Hippocampal formation (tissue), 2 donors: ENCODE results near the gene FHIT.

Source experiments
- DNase-seq, 2 donors: peaks; one replicate each; lab custom pipeline; 2025; lab: John Stamatoyannopoulos, UW

FHIT gene

DNA sequence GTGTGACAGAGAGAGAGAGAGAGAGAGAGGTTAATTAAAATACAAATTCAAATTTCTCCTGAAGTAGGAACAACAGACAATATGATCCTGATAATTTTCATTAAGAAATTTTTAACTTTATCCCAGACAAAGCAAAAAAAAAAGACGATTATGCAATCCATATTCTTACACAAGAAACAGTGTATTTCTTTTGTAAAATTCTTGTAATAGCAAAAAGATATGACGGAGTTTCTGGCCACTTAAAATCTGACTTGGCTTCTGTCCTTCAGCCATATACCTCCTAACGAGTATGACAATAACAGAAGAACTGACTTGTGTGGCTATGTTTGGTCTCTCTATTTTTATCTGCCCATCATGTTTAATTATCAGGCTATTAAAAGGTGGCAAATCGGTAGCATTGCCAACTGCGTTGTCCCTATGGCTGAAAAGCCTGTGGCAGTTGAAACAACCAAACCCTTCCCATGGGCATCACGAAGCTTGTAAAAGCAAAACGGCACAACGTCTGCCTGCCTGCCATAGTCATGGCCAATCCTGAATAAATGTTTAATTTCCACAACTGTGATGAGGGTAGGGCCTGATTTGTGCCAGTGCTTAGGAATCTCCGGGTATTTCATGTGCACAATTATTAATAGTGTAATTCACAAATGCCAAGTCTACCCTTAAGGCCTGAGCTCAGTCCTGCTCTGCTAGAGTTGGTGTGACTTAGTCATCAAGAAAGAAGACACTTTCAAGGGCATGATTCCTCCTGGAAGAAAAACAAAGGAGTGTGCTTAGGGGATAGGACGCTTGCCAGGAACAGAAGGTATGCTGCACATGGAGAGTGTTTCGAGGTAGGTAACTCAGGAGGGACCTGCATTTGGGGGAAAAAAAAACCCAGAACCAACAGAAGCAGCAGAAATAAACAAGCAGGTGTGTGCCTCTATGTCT lies 1090.2 kb downstream of the FHIT start:
- DNase-seq, result no peak

DNA sequence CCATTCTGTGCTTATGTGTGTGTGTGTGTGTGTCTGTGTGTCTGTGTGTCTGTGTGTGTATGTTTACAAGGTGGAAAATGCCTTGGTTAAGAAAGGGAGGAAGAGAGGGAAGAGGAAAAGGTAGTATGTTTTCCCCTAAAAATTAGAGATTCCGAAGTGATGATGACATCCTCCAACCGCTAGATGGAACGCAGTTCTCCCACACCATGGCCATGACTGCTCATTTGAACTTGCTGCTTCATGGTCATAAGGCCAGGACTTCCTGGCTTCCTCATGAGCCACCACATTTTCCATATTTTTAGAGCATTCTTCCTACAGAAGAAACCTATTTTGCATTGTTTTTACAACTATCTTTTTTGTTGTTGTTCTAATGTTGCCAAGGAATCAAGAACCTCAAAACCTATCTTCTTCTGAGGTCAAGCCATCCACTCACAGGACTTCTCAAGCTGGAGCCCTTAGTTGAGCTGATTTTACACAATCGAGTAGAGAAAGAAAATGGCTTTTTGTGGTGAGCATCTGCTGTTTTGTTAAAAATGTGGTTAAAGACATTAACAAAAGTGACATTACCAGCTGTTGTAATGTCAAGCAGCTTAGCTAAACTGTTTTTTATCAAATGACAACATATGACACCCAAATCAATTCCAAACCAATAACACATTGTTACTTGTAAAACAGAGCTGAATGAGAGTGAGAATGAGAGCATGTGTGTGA lies 1091.0 kb downstream of the FHIT start:
- no peak for DNase-seq

DNA sequence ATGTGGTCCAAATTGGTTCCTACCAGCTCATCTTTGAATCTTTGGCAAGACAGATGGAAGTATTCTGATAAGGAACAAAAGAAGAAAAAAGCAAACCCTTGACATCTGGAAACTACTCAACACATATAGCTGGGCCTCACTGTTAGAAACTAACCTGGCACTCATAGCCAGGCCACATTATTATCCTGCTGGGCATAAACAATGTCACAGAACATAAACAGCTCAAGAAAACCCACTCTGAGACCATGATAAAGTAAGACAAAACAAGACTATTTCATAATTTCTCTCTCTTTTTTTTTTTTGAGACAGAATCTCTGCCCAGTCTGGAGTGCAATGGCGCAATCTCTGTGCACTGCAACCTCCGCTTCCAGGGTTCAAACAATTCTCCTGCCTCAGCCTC lies 1093.2 kb downstream of the FHIT start:
- DNase-seq, result no peak

DNA sequence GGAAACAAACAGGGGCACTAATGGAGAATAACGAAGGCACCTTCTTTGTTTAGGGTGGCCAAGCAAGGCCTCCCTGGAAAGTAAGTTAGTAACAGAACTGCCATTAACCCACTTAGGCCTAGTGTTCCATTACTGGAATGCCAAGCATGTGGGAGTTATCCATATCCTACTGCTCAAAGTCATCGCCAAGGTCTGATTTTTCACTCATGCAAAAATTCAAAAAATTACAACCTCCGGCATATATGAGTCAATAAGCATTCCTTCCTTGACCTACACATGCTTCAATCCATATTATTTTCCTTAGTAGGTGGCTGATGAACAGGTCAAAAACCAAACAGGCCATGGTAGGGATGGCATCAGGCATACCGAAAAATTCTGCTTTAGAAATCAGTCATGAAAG lies 1097.2 kb downstream of the FHIT start:
- no peak for DNase-seq

DNA sequence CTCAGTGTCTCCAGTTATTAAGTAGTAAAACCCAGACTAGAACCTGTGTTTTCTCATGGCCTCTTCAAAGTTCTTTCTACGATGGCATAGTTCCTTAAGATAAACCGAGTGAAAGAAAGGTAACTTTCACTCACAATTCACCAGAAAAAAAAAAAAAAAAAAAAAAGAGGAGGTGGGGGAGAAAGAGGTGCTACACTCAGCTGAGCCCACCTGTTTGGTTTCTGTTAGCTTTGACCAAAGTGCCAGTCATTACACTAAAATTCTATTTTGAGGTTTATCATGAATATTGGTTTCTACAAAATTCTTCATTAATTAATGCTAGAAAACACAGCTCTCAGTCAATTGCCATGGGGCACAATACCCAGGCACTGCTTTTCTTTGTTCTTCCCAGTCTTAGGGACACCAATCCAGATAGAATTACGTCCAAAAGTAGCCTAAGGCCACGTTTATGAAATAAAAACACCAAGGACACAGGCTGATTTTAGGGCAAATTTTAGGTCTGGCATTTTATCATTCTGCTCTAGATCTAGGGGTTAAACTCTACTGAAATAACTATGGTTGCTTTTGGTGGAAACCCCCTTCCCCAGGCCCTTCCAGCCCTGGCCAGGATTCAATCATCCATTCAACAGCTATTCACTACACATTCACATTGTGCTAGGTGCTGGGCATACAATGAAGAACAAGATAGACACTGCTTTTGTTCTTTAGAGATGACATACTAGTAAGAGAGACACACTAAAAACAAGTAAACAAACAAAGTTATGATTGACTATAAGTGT lies 1097.8 kb downstream of the FHIT start:
- no peak for DNase-seq

DNA sequence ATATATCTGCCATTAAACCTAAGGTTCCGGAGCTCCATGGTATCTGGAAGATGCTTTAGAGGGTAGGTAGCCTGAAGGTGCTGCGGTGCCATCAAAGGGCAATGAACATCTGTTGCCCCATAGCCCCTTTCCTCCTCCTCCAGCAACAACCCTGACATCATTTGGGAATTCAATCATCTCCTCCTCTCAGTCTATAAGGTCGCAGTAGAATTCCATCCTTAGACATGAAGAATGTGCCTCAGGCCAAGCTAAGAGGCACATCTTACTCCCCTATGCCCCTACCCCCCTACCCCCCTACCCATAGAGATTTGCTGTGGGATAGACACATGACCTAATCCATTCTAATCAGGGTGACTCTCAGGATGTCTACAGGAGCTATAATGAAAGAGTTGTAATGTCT lies 1101.8 kb downstream of the FHIT start:
- DNase-seq, result no peak

DNA sequence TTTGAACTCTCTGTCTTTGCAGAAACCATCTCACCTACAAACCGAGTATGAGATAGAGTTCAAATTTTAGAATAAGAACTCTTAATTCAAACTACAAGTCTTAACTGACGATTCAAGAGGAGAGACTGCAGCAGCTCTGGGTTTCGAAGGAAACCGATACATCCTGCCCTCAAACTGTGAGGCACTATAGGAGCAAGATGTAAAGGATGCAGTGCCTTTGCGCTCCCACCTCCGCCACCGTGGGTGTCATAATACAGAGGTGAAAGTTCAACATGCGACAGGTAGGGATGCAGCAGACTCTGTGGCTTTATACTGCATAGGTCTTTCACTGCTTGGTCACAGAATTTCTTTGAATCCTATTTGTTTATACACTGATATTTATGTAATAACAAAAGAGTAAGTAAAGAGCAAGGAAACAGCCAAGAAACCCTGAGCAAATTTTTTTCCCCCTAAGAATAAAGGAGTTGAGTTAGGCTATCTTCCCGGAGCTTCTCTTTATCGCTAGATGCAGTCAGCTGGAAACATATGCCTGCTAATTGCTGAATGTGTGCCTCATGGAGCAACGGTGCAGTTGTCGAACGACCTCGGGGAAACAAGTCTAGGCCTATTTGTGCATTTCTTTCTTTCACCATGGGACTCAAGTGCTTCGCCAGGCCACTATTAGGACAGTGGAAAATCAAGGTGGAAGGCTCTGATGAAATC lies 1103.9 kb downstream of the FHIT start:
- no peak for DNase-seq

DNA sequence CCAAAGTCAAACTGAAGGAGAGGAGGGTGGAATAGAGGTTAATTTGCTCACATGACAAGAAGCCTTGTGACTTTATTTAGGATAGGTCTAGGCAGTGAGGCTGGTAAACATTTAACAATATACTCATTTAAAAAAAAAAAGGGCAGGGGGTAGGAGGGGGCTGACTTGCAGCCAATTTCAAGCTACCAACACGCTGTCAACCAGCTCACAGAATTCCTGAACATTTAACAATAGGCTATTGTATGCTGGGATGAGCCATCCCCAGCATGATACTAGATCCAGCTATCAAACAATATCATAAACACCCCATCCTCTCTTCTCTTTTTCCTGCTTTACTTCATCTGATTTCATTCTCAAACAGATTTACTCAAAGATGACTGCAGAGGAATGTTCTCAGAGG lies 1105.1 kb downstream of the FHIT start:
- DNase-seq, result peak; percentile 18 to 19

DNA sequence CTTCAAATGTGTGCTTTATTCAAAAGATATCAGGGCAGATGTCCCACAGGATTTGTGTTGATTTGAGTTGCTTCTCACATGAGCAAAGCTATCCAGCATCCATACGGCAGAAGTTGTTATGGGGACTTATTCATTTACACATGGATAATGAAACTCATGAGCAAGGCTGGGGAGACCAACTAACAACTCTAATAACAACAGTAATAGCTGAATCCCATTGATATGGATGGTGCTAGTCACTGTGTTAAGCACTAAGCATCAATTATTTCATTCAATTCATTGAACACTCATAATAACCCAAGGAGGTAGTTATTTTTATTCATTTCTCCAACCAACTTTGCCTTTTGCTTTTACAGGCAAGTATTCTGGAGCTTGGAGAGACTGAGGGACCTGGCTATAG lies 1107.2 kb downstream of the FHIT start:
- DNase-seq, result no peak

DNA sequence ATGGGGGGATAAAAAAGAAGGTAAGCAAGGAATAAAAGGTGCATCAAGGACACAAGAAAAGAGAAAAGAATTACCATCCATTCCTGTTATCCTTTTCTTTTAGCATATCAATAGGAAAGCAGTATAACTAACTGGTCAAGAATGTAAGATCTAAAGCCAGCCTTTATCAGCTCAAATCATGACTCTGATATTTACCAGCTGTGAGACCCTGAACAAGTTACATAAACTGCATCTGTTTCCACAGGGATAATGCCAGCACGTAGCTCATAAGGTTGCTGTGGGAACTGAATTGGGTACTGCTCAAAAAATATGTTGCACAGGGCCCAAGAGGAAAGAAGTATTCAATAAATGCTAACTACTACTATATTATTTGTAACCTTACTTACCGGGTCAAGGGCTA lies 1109.2 kb downstream of the FHIT start:
- no peak for DNase-seq

DNA sequence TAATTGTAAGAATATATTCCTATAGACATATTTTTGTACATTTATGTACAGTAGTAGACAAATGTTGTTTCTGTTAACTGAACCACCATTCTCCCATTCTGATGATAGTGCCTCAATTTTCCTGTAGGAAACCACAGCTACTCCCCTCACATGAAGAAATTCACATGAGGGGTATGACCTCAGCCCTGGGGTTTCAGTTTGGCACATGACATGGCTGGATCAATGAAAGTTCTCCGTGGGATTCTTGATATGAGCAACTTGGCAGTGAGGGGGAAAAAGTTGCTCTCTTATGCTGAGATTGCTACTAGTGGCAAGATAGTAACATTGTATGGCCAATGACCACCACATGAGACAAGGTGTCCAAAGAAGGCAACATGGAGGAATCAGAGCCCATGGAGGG lies 1111.1 kb downstream of the FHIT start:
- no peak for DNase-seq

DNA sequence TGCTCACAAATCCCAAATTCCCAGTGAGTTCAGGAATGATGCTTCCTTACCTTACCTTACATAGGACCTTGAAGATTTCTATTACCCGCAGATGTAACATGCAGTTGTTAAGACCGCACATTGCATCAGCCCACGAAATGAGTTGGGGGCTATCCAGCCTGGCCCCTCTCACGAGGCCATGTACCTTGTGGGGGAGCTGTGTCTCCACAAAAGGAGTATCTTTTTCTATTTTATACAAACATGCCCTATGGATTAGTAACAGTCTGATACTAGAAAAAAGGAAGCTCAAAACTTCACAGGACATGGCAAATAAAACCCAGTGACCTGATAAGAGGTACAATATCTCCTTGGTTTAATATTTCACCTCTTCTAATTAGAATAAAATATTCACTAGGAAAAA lies 1114.7 kb downstream of the FHIT start:
- no peak for DNase-seq

DNA sequence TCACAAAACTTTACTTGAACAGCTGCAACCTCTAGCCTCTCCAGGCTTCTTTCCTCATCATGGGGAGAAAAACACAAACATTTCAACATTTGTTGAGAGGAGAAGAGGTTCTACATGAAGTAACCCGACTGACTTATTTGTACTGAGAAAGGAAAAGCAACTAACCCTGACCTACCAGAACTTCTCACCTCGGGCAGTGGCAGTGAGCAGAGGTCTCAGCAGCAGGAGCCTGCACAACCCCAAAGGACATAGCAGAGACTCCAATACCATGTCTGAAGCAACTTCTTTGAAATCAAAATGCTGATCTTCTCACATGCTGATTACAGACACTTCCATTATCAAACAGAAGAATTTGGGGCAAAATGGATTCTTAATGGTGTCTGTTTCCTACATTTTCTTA lies 1115.8 kb downstream of the FHIT start:
- DNase-seq, result no peak

DNA sequence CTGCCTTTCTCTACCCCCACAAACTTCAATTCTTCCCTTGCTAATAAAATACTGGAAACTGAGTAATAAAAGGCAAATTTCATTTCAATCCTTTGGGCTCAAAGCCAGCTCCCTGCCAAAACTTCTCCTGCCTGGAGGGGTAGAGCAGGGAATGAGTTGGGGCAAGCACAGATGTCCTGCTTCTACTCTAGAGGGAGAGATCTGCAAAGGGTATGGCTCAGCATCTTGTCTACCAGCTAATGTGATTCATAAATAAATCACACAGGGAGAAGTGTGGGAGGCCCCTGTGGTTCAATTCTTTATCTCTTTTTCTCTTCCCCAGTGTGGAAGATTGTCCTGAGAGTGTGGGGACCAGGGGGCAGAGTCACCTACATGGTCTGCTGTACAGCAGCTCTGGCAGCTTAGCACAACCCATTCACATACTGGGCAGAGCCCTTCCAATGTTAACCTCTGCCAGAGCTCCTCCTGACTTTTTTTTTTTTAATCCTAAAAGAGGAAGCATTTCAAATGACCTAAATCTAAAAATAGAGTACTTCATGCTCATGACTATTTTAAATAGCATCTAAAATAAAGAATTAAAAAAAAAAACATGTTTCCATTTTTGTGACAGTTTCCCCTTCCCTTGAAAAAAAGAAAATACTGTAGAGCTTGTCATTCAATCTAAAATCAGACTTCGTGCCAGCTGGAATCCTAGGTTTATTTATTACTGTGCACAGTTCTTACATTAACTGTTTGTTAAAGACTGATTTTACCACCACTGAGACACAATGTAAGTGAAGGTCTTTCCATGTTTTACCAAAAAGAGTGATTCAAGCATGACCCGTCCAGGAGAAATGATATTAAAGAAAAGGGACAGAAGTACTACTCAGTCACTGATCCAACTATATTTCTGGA lies 1117.7 kb downstream of the FHIT start:
- DNase-seq, result no peak

DNA sequence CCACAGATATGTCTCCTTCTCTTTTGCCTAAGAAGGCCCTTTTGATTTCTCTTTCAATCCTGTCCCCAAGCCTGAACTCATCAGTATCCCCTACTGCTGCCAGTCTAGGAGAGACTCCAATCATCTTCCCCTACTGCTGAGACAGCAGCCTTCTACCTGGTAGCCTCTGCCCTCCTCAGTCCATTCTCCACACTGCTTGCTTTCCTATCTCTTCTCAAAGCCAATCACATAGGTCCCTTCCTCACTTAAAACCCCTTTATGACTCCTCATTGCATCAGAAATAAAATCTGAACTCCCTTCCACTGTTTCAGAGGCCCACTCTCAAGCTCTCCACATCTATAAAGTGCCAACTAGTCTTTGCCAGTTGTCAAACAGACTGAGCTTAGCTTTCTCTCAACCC lies 1119.6 kb downstream of the FHIT start:
- DNase-seq, result no peak

DNA sequence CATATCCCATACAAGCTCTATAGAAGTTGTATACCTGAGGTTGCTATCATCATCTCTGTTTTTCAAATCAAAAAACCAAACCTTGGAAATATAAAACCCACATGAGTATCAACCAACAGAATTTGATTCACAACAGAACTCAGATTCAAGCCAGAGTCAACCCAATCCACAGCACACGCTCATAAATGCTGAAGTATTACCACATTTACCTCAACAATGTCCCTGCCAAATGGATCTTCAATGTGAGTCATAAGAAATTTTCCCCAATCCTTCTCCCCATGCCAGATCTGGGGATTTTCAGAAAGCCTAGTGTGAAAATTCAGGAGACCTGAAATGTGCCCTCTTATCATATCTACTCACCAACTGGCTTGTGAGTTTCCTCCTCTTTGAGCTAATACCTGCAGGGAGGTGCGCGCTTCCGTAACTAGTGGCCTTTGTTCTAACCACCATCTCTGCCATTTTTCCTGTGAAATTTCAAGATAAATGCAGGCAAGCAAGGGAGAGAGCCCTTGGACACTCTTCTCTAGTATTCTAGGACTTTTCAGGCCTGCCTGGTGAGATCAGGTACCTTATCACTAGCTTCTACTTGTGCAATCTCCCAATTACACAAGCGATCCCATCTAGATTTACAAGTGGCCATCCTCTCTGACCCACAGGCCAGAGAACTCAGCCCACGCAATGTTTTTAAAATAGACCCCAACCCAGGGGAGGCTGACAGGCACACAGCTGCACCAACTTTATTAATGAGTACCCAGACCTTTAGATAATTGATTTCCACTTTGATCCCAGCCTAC lies 1124.5 kb downstream of the FHIT start:
- DNase-seq, result no peak

DNA sequence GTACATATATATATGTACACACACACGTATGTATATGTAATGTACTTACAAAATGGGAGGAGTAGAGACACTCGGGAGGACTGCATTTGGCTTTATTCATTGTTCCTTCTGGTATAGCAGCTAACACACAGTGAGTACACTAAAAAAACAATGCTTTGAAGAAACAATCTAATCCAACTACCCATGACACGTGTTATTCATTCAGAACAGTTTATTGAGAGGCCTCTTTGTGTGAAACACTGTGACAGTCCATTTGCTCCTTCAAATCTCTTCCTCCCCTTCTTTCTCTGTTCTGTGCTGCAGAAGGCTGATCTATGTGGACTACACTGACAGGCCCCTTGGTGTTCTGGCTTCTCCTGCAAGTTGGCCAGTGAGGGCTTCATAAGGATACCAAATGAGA lies 1125.6 kb downstream of the FHIT start:
- DNase-seq, result peak; percentile 23 to 76

DNA sequence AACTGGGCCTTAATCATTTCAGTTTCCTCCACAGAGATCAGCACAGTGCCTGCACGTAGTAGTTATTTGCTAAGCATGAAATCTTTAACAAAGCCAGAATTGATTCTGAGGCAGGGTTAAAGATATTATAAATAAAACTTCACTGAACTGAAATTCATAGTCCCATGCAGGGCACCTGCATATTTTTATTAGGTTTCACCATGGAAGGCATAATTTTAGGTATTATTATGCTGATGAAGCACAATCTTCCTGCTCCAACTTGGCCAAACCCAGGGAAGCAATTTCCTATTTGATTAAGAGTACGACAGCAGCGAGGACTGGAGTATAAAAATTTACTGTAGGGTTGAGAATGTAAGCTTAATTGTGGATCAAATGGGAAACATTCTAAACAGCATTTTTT lies 1131.0 kb downstream of the FHIT start:
- no peak for DNase-seq

DNA sequence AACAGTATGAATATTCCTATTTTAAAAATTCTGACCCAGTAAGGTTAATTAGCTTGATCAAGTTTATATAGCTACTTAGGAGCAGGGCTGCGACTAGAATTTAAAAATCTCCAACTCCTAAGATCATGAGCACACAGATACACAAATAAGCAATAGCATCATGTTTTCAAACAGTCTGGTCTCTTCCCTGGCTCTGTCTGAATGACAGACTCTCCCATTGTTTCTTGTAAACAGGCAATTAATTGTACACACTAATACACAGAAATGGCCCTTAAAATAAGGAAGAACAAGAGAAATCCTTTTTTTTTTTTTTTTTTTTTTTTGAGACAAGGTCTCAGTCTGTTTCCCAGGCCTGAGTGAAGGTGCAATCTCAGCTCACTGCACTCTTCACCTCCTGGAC lies 1137.1 kb downstream of the FHIT start:
- DNase-seq, result peak in 1 of 2 donors; percentile 19

DNA sequence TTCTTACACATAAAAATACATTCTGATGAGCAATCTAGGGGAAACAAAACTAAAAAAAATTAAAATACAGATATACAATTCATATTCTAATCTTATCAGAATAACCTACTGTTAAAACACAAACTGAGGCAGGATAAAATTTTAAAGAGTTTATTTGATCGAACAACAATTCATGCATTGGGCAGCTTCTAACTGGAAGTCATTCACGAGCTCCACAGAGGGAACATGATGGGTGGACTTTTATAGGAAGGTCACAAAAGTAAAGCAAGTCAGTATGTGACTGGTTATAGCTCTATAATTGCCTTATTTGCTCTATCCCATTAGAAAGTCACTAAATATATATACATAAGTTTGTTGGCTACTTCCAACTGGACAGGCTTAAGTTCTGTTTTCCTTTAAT lies 1144.0 kb downstream of the FHIT start:
- DNase-seq, result no peak
